Ishikawa (cell line): ENCODE results near the gene COMMD8.

ENCODE experiments used
- CEBPB ChIP-seq: IDR thresholded peaks from 2 replicates; pipeline ENCODE4 v1.6.1; 2012
- CREB1 ChIP-seq: IDR thresholded peaks from 2 replicates; pipeline ENCODE4 v1.6.1; 2012; ENCODE audit warnings: low read depth
- EGR1 ChIP-seq: IDR thresholded peaks from 2 replicates; pipeline ENCODE4 v1.6.1; 2012
- EP300 ChIP-seq: IDR thresholded peaks from 2 replicates; pipeline ENCODE4 v1.6.1; 2012; ENCODE audit warnings: borderline replicate concordance
- FOXM1 ChIP-seq: IDR thresholded peaks from 2 replicates; pipeline ENCODE4 v1.6.1; 2012; ENCODE audit warnings: low read depth, borderline replicate concordance
- NFIC ChIP-seq: IDR thresholded peaks from 2 replicates; pipeline ENCODE4 v1.6.1; 2012
- RAD21 ChIP-seq: IDR thresholded peaks from 2 replicates; pipeline ENCODE4 v1.6.1; 2012; ENCODE audit warnings: low read depth
- REST ChIP-seq: IDR thresholded peaks from 2 replicates; pipeline ENCODE4 v1.6.1; 2012; ENCODE audit warnings: low read depth, mild to moderate bottlenecking
- TAF1 ChIP-seq: IDR thresholded peaks from 2 replicates; pipeline ENCODE4 v1.6.1; 2012; ENCODE audit warnings: low read depth, mild to moderate bottlenecking
- TCF12 ChIP-seq: IDR thresholded peaks from 2 replicates; pipeline ENCODE4 v1.6.1; 2012; ENCODE audit warnings: low read depth
- TEAD4 ChIP-seq: IDR thresholded peaks from 2 replicates; pipeline ENCODE4 v1.6.1; 2012
- YY1 ChIP-seq: IDR thresholded peaks from 2 replicates; pipeline ENCODE4 v1.6.1; 2012; ENCODE audit warnings: low read depth
- ZBTB7A ChIP-seq: IDR thresholded peaks from 2 replicates; pipeline ENCODE4 v1.6.1; 2012; ENCODE audit warnings: low read depth
- TF ChIP-seq, protein P1 (sequence below): IDR thresholded peaks from 2 replicates; pipeline ENCODE4 v1.6.1; 2012
- TF ChIP-seq, protein P2 (sequence below): IDR thresholded peaks from 2 replicates; pipeline ENCODE4 v1.6.1; 2012

COMMD8 gene

DNA sequence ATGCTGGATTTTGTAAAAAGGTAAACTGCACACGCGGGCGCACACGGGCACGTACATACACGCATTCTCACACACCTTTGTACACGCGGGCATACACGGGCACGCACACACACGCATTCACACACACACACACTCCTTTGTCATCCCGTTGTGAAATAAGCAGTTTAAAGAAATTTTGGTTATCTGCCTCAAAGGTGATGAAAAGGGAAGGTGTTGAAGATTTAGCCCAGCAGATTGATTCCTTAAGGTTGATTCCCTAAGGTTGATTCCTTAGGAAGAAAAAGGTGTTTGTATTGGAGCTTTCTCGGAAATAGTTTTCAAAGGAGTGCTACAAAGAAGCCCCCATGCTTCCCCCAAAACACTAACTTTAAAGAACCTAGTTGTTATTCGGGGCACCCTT is 22.3 kb upstream of the COMMD8 start:
- no peak for TF ChIP-seq CEBPB
- no peak for TF ChIP-seq ZBTB7A
- no peak for TF ChIP-seq CREB1
- TF ChIP-seq, protein P1, sequence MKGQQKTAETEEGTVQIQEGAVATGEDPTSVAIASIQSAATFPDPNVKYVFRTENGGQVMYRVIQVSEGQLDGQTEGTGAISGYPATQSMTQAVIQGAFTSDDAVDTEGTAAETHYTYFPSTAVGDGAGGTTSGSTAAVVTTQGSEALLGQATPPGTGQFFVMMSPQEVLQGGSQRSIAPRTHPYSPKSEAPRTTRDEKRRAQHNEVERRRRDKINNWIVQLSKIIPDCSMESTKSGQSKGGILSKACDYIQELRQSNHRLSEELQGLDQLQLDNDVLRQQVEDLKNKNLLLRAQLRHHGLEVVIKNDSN: no peak
- no peak for TF ChIP-seq RAD21
- no peak for TF ChIP-seq TEAD4
- no peak for TF ChIP-seq FOXM1
- TF ChIP-seq TAF1: no peak
- no peak for TF ChIP-seq YY1
- no peak for TF ChIP-seq EP300
- TF ChIP-seq EGR1: no peak
- no peak for TF ChIP-seq REST
- TF ChIP-seq TCF12: no peak
- TF ChIP-seq NFIC: no peak
- TF ChIP-seq, protein P2, sequence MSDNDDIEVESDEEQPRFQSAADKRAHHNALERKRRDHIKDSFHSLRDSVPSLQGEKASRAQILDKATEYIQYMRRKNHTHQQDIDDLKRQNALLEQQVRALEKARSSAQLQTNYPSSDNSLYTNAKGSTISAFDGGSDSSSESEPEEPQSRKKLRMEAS: no peak

- TF ChIP-seq, protein P2: peak; percentile 57
- TF ChIP-seq REST: no peak
- TF ChIP-seq, protein P1: peak; percentile 28; the same call in 1 of the 2 replicates
- TF ChIP-seq YY1: 0 out of 2 replicates have a peak, but pooled peaks have one; percentile 53
- no peak for TF ChIP-seq RAD21
- peak; percentile 31; the same call in 1 of the 2 replicates for TF ChIP-seq NFIC
- no peak for TF ChIP-seq ZBTB7A
- TF ChIP-seq TCF12: peak; percentile 33; the same call in 1 of the 2 replicates
- TF ChIP-seq TEAD4: no peak
- peak; percentile 64; the same call in 1 of the 2 replicates for TF ChIP-seq TAF1
- peak; percentile 59 for TF ChIP-seq CREB1
- TF ChIP-seq EP300: no peak
- TF ChIP-seq EGR1: peak; percentile 22; the same call in 1 of the 2 replicates
- no peak for TF ChIP-seq CEBPB
- no peak for TF ChIP-seq FOXM1
Observed at GRCh38 chr4:47485047-47485692, 21.7 kb upstream of the COMMD8 start, which contains the start of gene ATP10D. Gene ATP10D, plus strand, starts transcription at chr4:47485275. Its CDS starts 27,266 bp downstream, at chr4:47512541.

- TF ChIP-seq, protein P2: 0 out of 2 replicates have a peak, but pooled peaks have one; percentile 26
- TF ChIP-seq EGR1 (no peak), NFIC (no peak), TAF1 (no peak), FOXM1 (no peak)
Observed at GRCh38 chr4:47484168-47484567, 20.7 kb upstream of the COMMD8 start.

DNA sequence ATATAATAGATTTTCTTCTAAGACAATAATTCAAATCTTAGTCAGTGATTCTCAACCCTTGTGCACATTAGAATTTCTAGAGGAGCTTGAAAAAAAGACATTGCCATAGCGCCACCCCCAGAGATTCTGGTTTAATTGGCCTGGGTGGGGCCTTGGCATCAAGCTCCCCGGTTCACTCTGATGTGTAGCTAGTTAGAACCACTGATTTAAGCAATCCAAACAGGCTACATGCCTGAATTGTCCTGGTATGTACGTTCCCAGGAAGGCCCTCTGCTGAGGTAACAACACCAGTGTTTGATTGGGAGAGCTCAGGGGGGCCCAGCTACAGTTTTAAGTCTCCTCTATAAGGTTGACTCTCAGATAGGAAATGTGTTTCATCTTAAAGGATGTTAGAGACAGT is 20.2 kb upstream of the COMMD8 start:
- TF ChIP-seq TAF1: no peak
- no peak for TF ChIP-seq EP300
- TF ChIP-seq, protein P2: no peak
- no peak for TF ChIP-seq TEAD4

- TF ChIP-seq RAD21: no peak
- TF ChIP-seq TAF1: no peak
- TF ChIP-seq TEAD4: no peak
- no peak for TF ChIP-seq EP300
- no peak for TF ChIP-seq NFIC
- TF ChIP-seq, protein P1: no peak
- TF ChIP-seq CEBPB: no peak
- TF ChIP-seq TCF12: no peak
- no peak for TF ChIP-seq CREB1
Observed at GRCh38 chr4:47482326-47482725, 18.8 kb upstream of the COMMD8 start.
